ENCODE data around the gene APC.

Gene APC

DNA sequence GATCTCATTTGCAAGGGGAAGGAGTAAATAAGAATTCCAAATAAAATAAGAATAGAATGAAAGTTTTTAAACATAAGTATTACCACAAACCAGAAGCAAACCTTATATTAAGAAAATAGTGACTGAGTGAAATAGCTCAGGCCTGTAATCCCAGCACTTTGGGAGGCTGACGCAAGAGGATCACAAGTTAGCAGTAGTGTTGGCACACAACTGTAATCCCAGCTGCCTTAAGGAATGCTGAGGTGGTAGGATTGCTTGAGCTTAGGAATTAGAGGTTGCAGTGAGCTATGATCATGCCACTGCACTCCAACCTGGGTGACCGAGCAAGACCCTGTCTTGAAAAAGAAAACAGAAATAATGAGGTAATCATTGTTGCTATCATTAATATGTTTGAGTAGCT lies 47.0 kb downstream of the APC start:
- DNase-seq (ENCODE audit: low read depth) = no peak

GRCh38 chr5:112787261-112787660 lies 49.6 kb downstream of the APC start:
- no peak for DNase-seq (ENCODE audit: low read depth)

- no peak for DNase-seq (ENCODE audit: low read depth)
Observed at GRCh38 chr5:112787896-112788295, 50.2 kb downstream of the APC start.

DNA sequence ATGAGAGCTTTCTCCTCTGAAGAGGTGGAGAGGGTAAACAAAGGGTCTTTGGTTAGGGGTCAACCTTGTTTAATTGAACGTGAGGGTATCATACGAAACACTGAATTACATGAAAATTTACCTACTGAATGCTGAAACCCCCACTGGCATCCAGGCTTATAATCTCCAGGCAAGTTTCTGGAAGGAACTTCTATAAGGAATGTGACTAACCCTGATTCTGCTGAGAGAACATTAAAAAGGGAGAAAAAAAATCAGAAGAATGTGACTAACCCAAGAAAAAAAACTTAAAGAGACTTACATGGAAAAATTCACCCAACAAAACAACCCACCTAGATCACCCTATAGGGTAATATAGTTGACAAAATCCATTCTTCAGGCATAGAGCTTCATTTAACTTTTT lies 55.5 kb downstream of the APC start:
- DNase-seq (ENCODE audit: low read depth) = no peak

DNA sequence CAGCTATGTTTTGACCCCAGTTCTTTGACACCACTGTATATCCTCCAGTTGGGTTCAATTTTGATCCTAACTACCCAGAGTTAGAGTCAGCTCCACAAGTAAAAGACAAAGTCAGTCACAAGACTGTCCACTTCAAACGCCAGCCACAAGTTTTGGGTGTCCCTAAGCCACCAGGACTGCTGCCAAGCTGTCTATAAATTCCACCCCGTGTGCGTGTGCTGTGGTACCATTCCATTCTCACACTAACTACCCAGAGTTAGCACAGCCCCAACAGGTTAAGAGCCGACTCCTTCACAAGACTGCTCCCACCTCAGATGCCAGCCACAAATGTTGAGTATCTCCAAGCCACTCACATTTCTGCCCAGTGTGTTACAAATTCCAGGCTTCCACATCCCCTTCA lies 56.7 kb downstream of the APC start:
- no peak for DNase-seq (ENCODE audit: low read depth)

- DNase-seq (ENCODE audit: low read depth) = no peak
Observed at GRCh38 chr5:112795342-112795741, 57.7 kb downstream of the APC start.

GRCh38 chr5:112795944-112796678 lies 58.4 kb downstream of the APC start:
- no peak for DNase-seq (ENCODE audit: low read depth)

DNA sequence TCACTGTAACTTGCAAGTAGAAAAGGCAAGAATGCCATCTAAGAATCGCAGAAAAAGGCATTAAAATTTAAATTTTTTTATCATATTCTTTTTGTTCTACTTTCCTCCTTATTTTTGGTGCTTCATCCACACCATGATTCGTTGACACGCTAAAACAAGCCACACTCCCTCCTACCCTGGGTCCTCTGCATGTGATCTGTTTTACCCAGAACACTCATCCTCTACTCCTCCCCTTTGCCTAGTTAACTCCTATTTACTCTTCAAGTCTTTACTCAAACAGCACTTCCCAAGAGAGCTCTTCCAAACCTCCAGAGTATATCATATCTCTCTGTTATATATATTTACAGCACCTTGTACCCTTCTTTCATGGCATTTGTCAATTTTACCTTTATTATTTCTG lies 62.0 kb downstream of the APC start:
- no peak for DNase-seq (ENCODE audit: low read depth)

DNA sequence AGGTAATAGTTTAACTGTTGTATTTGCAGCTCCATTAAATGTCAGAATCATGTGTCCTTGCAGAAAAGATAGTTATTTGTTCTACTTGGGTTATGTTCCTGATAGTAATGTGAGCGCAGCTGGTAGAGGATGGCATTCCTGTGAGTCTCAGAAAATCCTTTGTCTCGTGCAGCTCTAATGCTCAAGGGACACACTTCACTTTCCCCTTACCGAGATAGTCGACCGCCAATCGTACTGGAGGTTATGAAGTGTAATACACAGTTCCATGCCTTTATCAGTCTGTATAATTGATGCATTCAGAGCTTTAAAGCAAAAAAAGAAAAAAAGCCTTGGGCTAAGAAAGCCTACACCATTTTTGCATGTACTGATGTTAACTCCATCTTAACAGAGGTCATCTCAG lies 63.2 kb downstream of the APC start:
- DNase-seq (ENCODE audit: low read depth) = no peak

GRCh38 chr5:112811023-112811422 lies 73.3 kb downstream of the APC start:
- no peak for DNase-seq (ENCODE audit: low read depth)

DNA sequence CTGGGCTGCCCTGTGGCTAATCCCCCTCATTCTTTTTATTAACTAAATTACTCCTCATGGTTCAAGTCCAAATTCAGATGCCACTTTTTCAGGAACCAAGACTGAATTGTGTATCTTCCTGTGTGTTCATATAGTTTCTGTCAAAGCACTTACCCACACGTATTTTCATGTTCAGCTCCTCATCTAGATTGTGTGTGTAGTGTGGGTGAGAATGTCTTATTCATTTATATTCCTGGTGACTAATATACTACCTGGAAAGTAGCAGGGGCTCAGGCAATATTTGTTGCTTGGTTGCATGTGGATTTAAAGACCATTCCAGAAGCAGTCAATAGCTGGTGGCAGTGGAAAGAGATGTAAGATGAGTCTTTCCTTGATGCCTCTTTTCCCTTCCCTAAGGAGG lies 74.9 kb downstream of the APC start:
- DNase-seq (ENCODE audit: low read depth) = no peak

- DNase-seq (ENCODE audit: low read depth) = no peak
Observed at GRCh38 chr5:112820246-112820645, 82.6 kb downstream of the APC start.

DNA sequence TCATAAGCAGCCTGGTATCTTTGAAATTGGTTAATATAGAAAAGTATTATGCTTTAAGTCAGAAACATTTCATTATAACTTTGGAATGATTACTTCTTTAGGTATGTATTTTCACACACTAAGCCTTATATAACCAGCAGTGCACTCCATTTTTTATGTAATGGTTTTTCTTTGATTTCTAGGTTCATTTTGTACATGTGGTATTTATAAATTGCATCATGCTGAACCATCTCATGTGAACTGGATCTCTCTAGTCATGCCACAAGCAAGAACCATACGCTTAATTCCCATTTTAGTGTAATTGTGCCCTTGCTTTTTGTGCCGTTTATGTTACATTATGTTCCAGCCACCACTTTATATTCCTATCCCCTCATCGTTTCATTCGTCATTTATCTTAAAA lies 84.8 kb downstream of the APC start:
- DNase-seq (ENCODE audit: low read depth) = no peak

- DNase-seq (ENCODE audit: low read depth) = no peak
Observed at GRCh38 chr5:112823181-112823580, 85.5 kb downstream of the APC start.

DNA sequence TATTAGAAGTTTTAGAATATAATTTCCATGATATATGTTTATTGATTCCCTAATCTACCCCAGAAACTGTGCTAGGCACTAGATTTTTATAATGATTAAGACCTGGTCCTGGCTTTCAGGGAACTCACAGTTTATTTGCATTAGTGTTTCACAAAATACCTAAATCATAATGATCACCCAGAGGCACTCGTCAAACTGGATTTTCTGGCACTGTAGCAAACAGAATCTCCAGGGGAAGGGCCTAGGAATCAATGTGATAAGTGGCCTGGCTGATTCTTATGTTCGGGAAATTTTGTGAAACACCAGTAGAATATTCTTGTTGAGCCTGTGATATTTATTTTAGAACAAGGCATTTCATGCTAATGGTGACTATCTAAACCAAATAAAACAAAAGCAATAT lies 86.0 kb downstream of the APC start:
- DNase-seq (ENCODE audit: low read depth) = no peak

- DNase-seq (ENCODE audit: low read depth) = no peak
Observed at GRCh38 chr5:112824197-112824596, 86.5 kb downstream of the APC start.

GRCh38 chr5:112830378-112830777 lies 92.7 kb downstream of the APC start:
- no peak for DNase-seq (ENCODE audit: low read depth)

GRCh38 chr5:112833971-112834370 lies 96.3 kb downstream of the APC start:
- DNase-seq (ENCODE audit: low read depth) = no peak

GRCh38 chr5:112844489-112844888 lies 106.8 kb downstream of the APC start:
- no peak for DNase-seq (ENCODE audit: low read depth)

- DNase-seq (ENCODE audit: low read depth) = no peak
Observed at GRCh38 chr5:112846556-112846955, 108.9 kb downstream of the APC start.

DNA sequence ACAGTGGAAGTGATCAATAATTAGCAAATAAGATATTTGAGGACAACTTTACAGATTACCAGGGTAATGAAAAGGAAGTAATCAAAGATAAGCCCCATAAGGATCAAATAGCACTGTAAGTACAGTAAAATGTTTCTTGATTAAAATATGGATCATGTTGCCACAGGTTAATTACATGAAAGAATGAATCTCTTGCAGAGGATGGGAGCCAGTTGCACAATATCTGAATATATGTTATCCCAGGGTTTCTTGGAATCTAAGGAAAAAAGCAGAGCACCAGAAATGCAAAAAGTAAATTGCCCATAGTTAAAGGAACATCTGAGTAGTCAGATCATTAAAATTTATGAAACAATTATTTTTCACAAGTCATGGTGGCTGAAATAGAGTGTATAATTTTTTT lies 109.6 kb downstream of the APC start:
- no peak for DNase-seq (ENCODE audit: low read depth)

GRCh38 chr5:112848116-112848811 lies 110.6 kb downstream of the APC start:
- DNase-seq (ENCODE audit: low read depth) = no peak

- DNase-seq (ENCODE audit: low read depth) = no peak
Observed at GRCh38 chr5:112849912-112850311, 112.2 kb downstream of the APC start.

GRCh38 chr5:112854651-112855050 lies 117.0 kb downstream of the APC start:
- DNase-seq (ENCODE audit: low read depth) = no peak

All from stimulated activated CD8-positive, alpha-beta memory T cell treated with anti-CD3 and anti-CD28 coated beads, Interleukin-4, amount 100 ng/mL, for 24 hours (primary cell).